ENCODE results near the gene ANAPC2.

DNA sequence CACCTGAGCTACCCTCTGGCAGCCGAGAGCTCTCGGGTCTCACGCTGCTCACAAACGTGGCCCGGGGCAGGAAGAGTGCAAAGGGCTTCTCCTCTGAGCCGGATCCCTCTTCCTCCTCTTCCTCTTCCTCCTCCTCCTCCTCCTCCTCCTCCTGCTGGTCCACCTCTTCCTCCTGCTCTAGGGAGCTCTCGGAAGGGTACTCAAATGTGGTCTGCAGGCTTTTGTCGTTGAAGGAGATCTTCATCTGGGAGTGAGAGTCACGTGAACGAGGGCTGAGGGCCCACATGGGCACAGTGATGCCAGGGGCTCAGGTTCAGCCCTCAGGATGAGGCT is 4.1 kb upstream of the ANAPC2 start:
- no peak for TF ChIP-seq CTCF (IDR thresholded peaks at IDR 0.05)
- TF ChIP-seq POLR2AphosphoS5 (IDR thresholded peaks at IDR 0.05), result no peak
- no peak for TF ChIP-seq EP300 (IDR thresholded peaks at IDR 0.05)

Data from sigmoid colon (tissue), 4 donors.